Loucy (cell line): Measurements from ENCODE around the gene MOCS1.

Experiments
- CTCF ChIP-seq: fragments of 200-600 bp; sonication (generic); conservative IDR thresholded peaks from 2 replicates; pipeline ENCODE4 v1.5.1; 2014; ENCODE audit warnings: mild to moderate bottlenecking, antibody characterized with exemption, low read length
- EZH2phosphoT487 ChIP-seq: fragments of 200-600 bp; IDR thresholded peaks from 2 replicates; pipeline ENCODE4 v1.6.1; 2018; ENCODE audit warnings: antibody characterized with exemption, mild to moderate bottlenecking, moderate library complexity, borderline replicate concordance

- TF ChIP-seq EZH2phosphoT487 (no peak), CTCF (no peak)
Observed at GRCh38 chr6:39953076-39953618, 18.9 kb upstream of the MOCS1 start.
